Measurements from ENCODE around the gene TMPRSS6. TPM values are rescaled to one million over a fixed set of nuclear protein-coding genes. Genes with fewer than 3 reads are reported as not detected.

Gene TMPRSS6
- total and polyA plus RNA-seq, 2 of the 13 experiments (the other 11 are each of a cell fraction or from before 2014, with no cell fraction given) = 4.2 to 4.8 TPM

GRCh38 chr22:37024339-37025157 lies 85.0 kb downstream of the TMPRSS6 start (continued):
- no peak for TF ChIP-seq MED1 (CRISPR knock-in tag; IDR thresholded peaks at IDR 0.05)
- TF ChIP-seq RARA (CRISPR knock-in tag; IDR thresholded peaks at IDR 0.05) = peak; percentile 30; the same call in 1 of the 2 replicates
- TF ChIP-seq BCL6 (CRISPR knock-in tag; IDR thresholded peaks at IDR 0.05) = no peak
- no peak for TF ChIP-seq TSC22D2 (CRISPR knock-in tag; IDR thresholded peaks at IDR 0.05; ENCODE audit: borderline replicate concordance)
- TF ChIP-seq KAT2B (IDR thresholded peaks at IDR 0.05; ENCODE audit: borderline replicate concordance, low read depth, low read length) = no peak
- TF ChIP-seq ZBTB38 (CRISPR knock-in tag; IDR thresholded peaks at IDR 0.05) = peak; percentile 95
- TF ChIP-seq CHD4 (IDR thresholded peaks at IDR 0.05; ENCODE audit: borderline replicate concordance, low read length) = no peak
- TF ChIP-seq, protein P1, sequence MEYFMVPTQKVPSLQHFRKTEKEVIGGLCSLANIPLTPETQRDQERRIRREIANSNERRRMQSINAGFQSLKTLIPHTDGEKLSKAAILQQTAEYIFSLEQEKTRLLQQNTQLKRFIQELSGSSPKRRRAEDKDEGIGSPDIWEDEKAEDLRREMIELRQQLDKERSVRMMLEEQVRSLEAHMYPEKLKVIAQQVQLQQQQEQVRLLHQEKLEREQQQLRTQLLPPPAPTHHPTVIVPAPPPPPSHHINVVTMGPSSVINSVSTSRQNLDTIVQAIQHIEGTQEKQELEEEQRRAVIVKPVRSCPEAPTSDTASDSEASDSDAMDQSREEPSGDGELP (IDR thresholded peaks at IDR 0.05; ENCODE audit: borderline replicate concordance, low read depth) = no peak
- TF ChIP-seq U2AF2 (IDR thresholded peaks at IDR 0.05; ENCODE audit: low read depth, low read length) = 0 out of 2 replicates have a peak, but pooled peaks have one; percentile 65
- no peak for TF ChIP-seq ZNF879 (CRISPR knock-in tag; IDR thresholded peaks at IDR 0.05)
- TF ChIP-seq ZSCAN20 (CRISPR knock-in tag; IDR thresholded peaks at IDR 0.05; ENCODE audit: borderline replicate concordance) = no peak

- Histone ChIP-seq H3K27me3 (ENCODE audit: control insufficient read depth in 1 of 2, insufficient read depth in 2 of 2, low read length in 2 of 2) (no peaks in the 10 kb centered on the region; a peak in 1 of 5 replicates), H3K27ac (ENCODE audit: extremely low read length, insufficient read depth, low read length) (peak overlapping the region; percentile 64), H3K79me2 (ENCODE audit: insufficient read depth, low read length) (peaks cover 53% of the 10 kb centered on the region), H4K20me1 (ENCODE audit: insufficient read depth, low read length) (no peaks in the 10 kb centered on the region), H3K36me3 (replicated peaks in 1 of 2; ENCODE audit: control insufficient read depth in 1 of 2, insufficient read depth in 2 of 2, low read length in 2 of 2) (peaks cover 13 to 33% of the 10 kb centered on the region in 2 experiments; a peak in 4 of 5 replicates), H2AFZ (ENCODE audit: low read length) (no peak overlapping the region), H3K9me3 (ENCODE audit: low read length) (no peaks in the 10 kb centered on the region), H3K4me2 (ENCODE audit: low read depth, low read length) (peak overlapping the region; percentile 66), H3K4me3 (replicated peaks in 1 of 3; ENCODE audit: insufficient read depth in 1 of 3, low read depth in 2 of 3, low read length in 3 of 3) (peak overlapping the region in 1 of 3 experiments; percentile 10; a peak in 1 of 6 replicates), H3K4me1 (ENCODE audit: insufficient read depth, low read length) (peaks cover 84% of the 10 kb centered on the region), H3K9ac (ENCODE audit: insufficient read depth, low read depth, low read length) (peak overlapping the region; percentile 24; the same call in 1 of the 2 replicates)
- CTCF ChIA-PET (ENCODE audit: low intra/inter-chr PET ratio, low total read pairs) = no interaction called here
- in situ Hi-C loops (cut with HindIII; ENCODE audit: extremely low pct_ligation_motif_present, low pct_unique_long_range_greater_than_20kb) = no loop called here
- BruUV-seq (replicated peaks) = no TSS peak
- 82% methylated on average over 22 of the region's 34 CpGs for WGBS (ENCODE audit: low lambda C conversion rate)
- DNase-seq (ENCODE audit: low spot score) = peak; percentile 64
- intact Hi-C loops (cut with micrococcal nuclease; ENCODE audit: unreplicated experiment) = loop anchor here (5.0 kb wide), 1 partner anchor 37 kb away; no protein-coding TSS in a partner anchor
- POLR2A ChIA-PET = interaction anchor here (1.0 to 11.6 kb wide), 5 partner anchors 7 to 28 kb away, joined by 3 to 383 read pairs (median 5); partner anchors contain the start of gene KCTD17
- peak; percentile 30 for ATAC-seq
- peak; percentile 55 for FAIRE-seq
- no peak for TF ChIP-seq ZNF720 (CRISPR knock-in tag; IDR thresholded peaks at IDR 0.05)
- no peak for TF ChIP-seq MTF2 (CRISPR knock-in tag; IDR thresholded peaks at IDR 0.05; ENCODE audit: borderline replicate concordance)
- 0 out of 2 replicates have a peak, but pooled peaks have one; percentile 8 for TF ChIP-seq KDM1A (CRISPR knock-in tag; IDR thresholded peaks at IDR 0.05)
- TF ChIP-seq MAFF (IDR thresholded peaks at IDR 0.05; ENCODE audit: low read depth, low read length) = no peak
- no peak for TF ChIP-seq CBX2 (IDR thresholded peaks at IDR 0.05; ENCODE audit: low read depth, low read length)
- no peak for TF ChIP-seq CBX2 (CRISPR knock-in tag; IDR thresholded peaks at IDR 0.05; ENCODE audit: low read depth)
- TF ChIP-seq ZNF768 (CRISPR knock-in tag; IDR thresholded peaks at IDR 0.05) = no peak
- TF ChIP-seq HMG20A (CRISPR knock-in tag; IDR thresholded peaks at IDR 0.05; ENCODE audit: borderline replicate concordance) = peak; percentile 51; the same call in 1 of the 2 replicates
- TF ChIP-seq MYPOP (CRISPR knock-in tag; IDR thresholded peaks at IDR 0.05) = 0 out of 2 replicates have a peak, but pooled peaks have one; percentile 27
- 0 out of 2 replicates have a peak, but pooled peaks have one; percentile 54 for TF ChIP-seq ZNF639 (CRISPR knock-in tag; conservative IDR thresholded peaks at IDR 0.05)
These were observed 85.7 kb downstream of the TMPRSS6 start for GRCh38 chr22:37023743-37024338.
